ENCODE data around the gene VAMP8. TPM values are rescaled to one million over a fixed set of nuclear protein-coding genes. Genes with fewer than 3 reads are reported as not detected.

Gene VAMP8
- polyA plus RNA-seq, 2 of the 4 experiments (the other 2 are of a cell fraction) = 18.5 to 41.1 TPM

GRCh38 chr2:85601771-85602475, 24.5 kb downstream of the VAMP8 start:
- 13% methylated on average over 32 of the region's 36 CpGs for WGBS (ENCODE audit: missing lambda C conversion rate)
- Histone ChIP-seq H3K4me2 (peak overlapping the region; percentile 81), H3K9me3 (no peaks in the 10 kb centered on the region), H3K4me3 (peak overlapping the region; percentile 66), H3K4me1 (peaks cover 21% of the 10 kb centered on the region), H3K27ac (peak overlapping the region; percentile 88 to 92)
- ChIA-PET CTCF (interaction anchor here (0.9 to 1.8 kb wide), 6 partner anchors 8 to 210 kb away, joined by 3 to 5 read pairs (median 4); partner anchors contain the start of gene USP39), POLR2A (interaction anchor here (0.7 to 2.2 kb wide), 5 partner anchors 10 to 274 kb away, joined by 3 to 20 read pairs (median 3); partner anchors contain the start of genes C2orf68, MAT2A, SH2D6 and TGOLN2)
- peak; percentile 69 to 70 for ATAC-seq
- FAIRE-seq = no peak
- DNase-seq (ENCODE audit: low read depth in 1 of 2, low spot score in 1 of 2) = peak in 1 of 2 experiments; percentile 51
- TF ChIP-seq FOXS1 (CRISPR knock-in tag; IDR thresholded peaks at IDR 0.05) (no peak), MAFK (IDR thresholded peaks at IDR 0.05; ENCODE audit: partially characterized antibody) (no peak), FOSL2 (IDR thresholded peaks at IDR 0.05) (no peak), FOSL2 (CRISPR knock-in tag; IDR thresholded peaks at IDR 0.05) (no peak), GATA3 (IDR thresholded peaks at IDR 0.05; ENCODE audit: borderline replicate concordance) (no peak), KDM5A (IDR thresholded peaks at IDR 0.05) (no peak), CEBPB (IDR thresholded peaks at IDR 0.05) (no peak), HOXA7 (CRISPR knock-in tag; IDR thresholded peaks at IDR 0.05) (no peak), EHMT2 (IDR thresholded peaks at IDR 0.05; ENCODE audit: low read depth) (no peak), POLR2AphosphoS2 (conservative IDR thresholded peaks at IDR 0.05; ENCODE audit: low read length) (no peak), RARB (CRISPR knock-in tag; IDR thresholded peaks at IDR 0.05) (no peak), BCL3 (IDR thresholded peaks at IDR 0.05) (no peak), TFCP2L1 (CRISPR knock-in tag; IDR thresholded peaks at IDR 0.05) (no peak)

GRCh38 chr2:85602476-85603234, 25.3 kb downstream of the VAMP8 start, which contains the start of gene TMEM150A:
TMEM150A (minus strand) TSS chr2:85602698; CDS start chr2:85601948, 750 bp downstream.
- peak; percentile 87 to 94 for ATAC-seq
- peak within 1 kb of the TSS; percentile 66 for H3K4me3 ChIP-seq
- WGBS (ENCODE audit: missing lambda C conversion rate) = 5% methylated on average over 22 of the region's 73 CpGs
- ChIA-PET CTCF (interaction anchor here (0.6 to 1.8 kb wide), 11 partner anchors 11 to 246 kb away, joined by 3 to 5 read pairs (median 3); partner anchors contain the start of gene GGCX), POLR2A (interaction anchor here (0.5 to 2.2 kb wide), 6 partner anchors 10 to 275 kb away, joined by 3 to 20 read pairs (median 3); partner anchors contain the start of genes C2orf68, GGCX, MAT2A and SH2D6)
- peaks cover 20% of the 10 kb centered on the region for H3K4me1 ChIP-seq
- no peak for FAIRE-seq
- peak; percentile 83 to 88 for DNase-seq (ENCODE audit: low read depth in 1 of 2, low spot score in 1 of 2)
- H3K9me3 ChIP-seq = no peaks in the 10 kb centered on the region
- H3K27ac ChIP-seq = peak within 1 kb of the TSS; percentile 88 to 92
- H3K4me2 ChIP-seq = peak within 1 kb of the TSS; percentile 81
- TF ChIP-seq POLR2AphosphoS2 (conservative IDR thresholded peaks at IDR 0.05; ENCODE audit: low read length) (no peak), MYC (IDR thresholded peaks at IDR 0.05; ENCODE audit: borderline replicate concordance, low read length) (0 out of 2 replicates have a peak, but pooled peaks have one; percentile 26), FOSB (CRISPR knock-in tag; IDR thresholded peaks at IDR 0.05) (no peak), JUNB (IDR thresholded peaks at IDR 0.05) (no peak), CHD4 (IDR thresholded peaks at IDR 0.05; ENCODE audit: borderline replicate concordance) (no peak), RAD21 (conservative IDR thresholded peaks at IDR 0.05 in 1 of 2, IDR thresholded peaks at IDR 0.05 in 1 of 2) (0 out of 5 replicates have a peak, but pooled peaks have one; percentile 10 to 13), ZC3H11A (IDR thresholded peaks at IDR 0.05) (no peak), TP53 (CRISPR knock-in tag; IDR thresholded peaks at IDR 0.05) (peak; percentile 53; the same call in 1 of the 2 replicates), BCL3 (IDR thresholded peaks at IDR 0.05) (peak; percentile 91), SMC3 (IDR thresholded peaks at IDR 0.05) (peak; percentile 50), JUN (IDR thresholded peaks at IDR 0.05) (peak in 1 of 2 experiments; percentile 84; a peak in 4 of 5 replicates), REST (IDR thresholded peaks at IDR 0.05) (no peak; the same call in 1 of the 2 replicates), BHLHE40 (IDR thresholded peaks at IDR 0.05; ENCODE audit: low read depth, low read length) (no peak), MAX (IDR thresholded peaks at IDR 0.05) (peak; percentile 87), ATOH8 (CRISPR knock-in tag; IDR thresholded peaks at IDR 0.05; ENCODE audit: low read depth) (no peak), HES2 (IDR thresholded peaks at IDR 0.05) (no peak)

Measured in A549 (cell line).